Keratinocyte (primary cell): ENCODE measurements around the gene FNDC11. TPM values are rescaled to one million over a fixed set of nuclear protein-coding genes. Genes with fewer than 3 reads are reported as not detected.
A peak's percentile ranks its signal among the peaks of the same experiment; 100 is the strongest.

Experiments used
- DNase-seq: peaks from one replicate; pipeline ENCODE4 v3.0.0-alpha.2; 2011; ENCODE audit warnings: low read depth, missing footprints, low spot score
- FAIRE-seq: peaks from 2 replicates; lab custom pipeline; 2011; peaks lifted over from hg19 to GRCh38; lab: Jason Lieb, UNC
- H2AFZ ChIP-seq: 2 replicates; pipeline ENCODE4 v1.6.0; 2012; ENCODE audit warnings: low read length, control low read depth, inconsistent platforms; ENCODE audit not compliant: control insufficient read depth
- H3K27ac ChIP-seq: 2 replicates; pipeline ENCODE4 v1.5.1; 2011; ENCODE audit warnings: low read length; ENCODE audit not compliant: control insufficient read depth, insufficient read depth
- H3K27me3 ChIP-seq: 3 replicates; pipeline ENCODE4 v1.6.0; 2011; ENCODE audit warnings: low read length; ENCODE audit not compliant: control insufficient read depth, insufficient read depth; ENCODE audit errors: extremely low read depth
- H3K36me3 ChIP-seq, 2 experiments: 2 replicates in 1 of 2; 3 replicates in 1 of 2; pipeline ENCODE4 v1.5.1; 2011; ENCODE audit warnings: low read length in 2 of 2, mild to moderate bottlenecking in 1 of 2; ENCODE audit not compliant: control insufficient read depth in 2 of 2, insufficient read depth in 2 of 2; ENCODE audit errors: extremely low read depth in 1 of 2
- H3K4me1 ChIP-seq: 3 replicates; pipeline ENCODE4 v1.5.1; 2011; ENCODE audit warnings: low read length; ENCODE audit not compliant: control insufficient read depth, insufficient read depth; ENCODE audit errors: extremely low read depth
- H3K4me2 ChIP-seq: 3 replicates; pipeline ENCODE4 v1.6.0; 2011; ENCODE audit warnings: low read depth, low read length; ENCODE audit not compliant: control insufficient read depth, insufficient read depth; ENCODE audit errors: extremely low read depth
- H3K4me3 ChIP-seq, 3 experiments: fragments of 200-600 bp in 1 of 3; sonication (generic) in 1 of 3; 2 replicates in 2 of 3; 3 replicates in 1 of 3; pipeline ENCODE4 v1.5.1; 2011 to 2016; ENCODE audit warnings: low read length in 3 of 3, mild to moderate bottlenecking in 3 of 3, control low read depth in 2 of 3, inconsistent platforms in 1 of 3, low read depth in 1 of 3, mixed read lengths in 1 of 3, mixed run types in 1 of 3, moderate library complexity in 1 of 3; ENCODE audit not compliant: control insufficient read depth in 2 of 3, insufficient read depth in 2 of 3; ENCODE audit errors: extremely low read depth in 1 of 3
- H3K79me2 ChIP-seq: 2 replicates; pipeline ENCODE4 v1.6.0; 2012; ENCODE audit warnings: low read length; ENCODE audit not compliant: control insufficient read depth, insufficient read depth
- H3K9ac ChIP-seq: 3 replicates; pipeline ENCODE4 v1.6.0; 2011; ENCODE audit warnings: low read length; ENCODE audit not compliant: control insufficient read depth, insufficient read depth; ENCODE audit errors: extremely low read depth
- H3K9me1 ChIP-seq: 3 replicates; pipeline ENCODE4 v1.6.0; 2011; ENCODE audit warnings: low read length; ENCODE audit not compliant: control insufficient read depth, insufficient read depth; ENCODE audit errors: extremely low read depth
- H3K9me3 ChIP-seq: 2 replicates; pipeline ENCODE4 v1.5.1; 2012; ENCODE audit warnings: low read depth, low read length; ENCODE audit not compliant: control insufficient read depth
- H4K20me1 ChIP-seq: 3 replicates; pipeline ENCODE4 v1.6.0; 2011; ENCODE audit warnings: low read length; ENCODE audit not compliant: control insufficient read depth, insufficient read depth; ENCODE audit errors: extremely low read depth
- CTCF ChIP-seq, 3 experiments: IDR thresholded peaks in 1 of 3; conservative IDR thresholded peaks in 1 of 3; optimal IDR thresholded peaks in 1 of 3; 2 replicates in 2 of 3; 3 replicates in 1 of 3; pipeline versions ENCODE3 to v1.5.1; 2011; ENCODE audit warnings: low read length in 3 of 3, mild to moderate bottlenecking in 3 of 3, moderate library complexity in 2 of 3, control low read depth in 1 of 3, inconsistent platforms in 1 of 3; ENCODE audit not compliant: insufficient read depth in 2 of 3; ENCODE audit errors: extremely low read depth in 1 of 3
- EZH2 ChIP-seq: IDR thresholded peaks from one replicate; pipeline ENCODE4 v1.6.1; 2012; ENCODE audit warnings: inconsistent platforms, mild to moderate bottlenecking, low read length, moderate library complexity
- dilution Hi-C: fragments of 300-500 bp; cut with MboI; formaldehyde crosslinking; loops from one replicate; pipeline ENCODE4 v1.7.0; 2020; ENCODE audit warnings: low sequenced_read_pairs; ENCODE audit not compliant: extremely low pct_ligation_motif_present
- polyA plus RNA-seq, 5 experiments: library from polyadenylated mRNA; depleted of rRNA in 3 of 5; stranded (reverse) in 3 of 5; stranded (forward) in 1 of 5; unstranded in 1 of 5; fragments of >200 nt; gene quantifications; 1 replicate in 1 of 5; 2 replicates in 3 of 5; 3 replicates in 1 of 5; pipeline versions ENCODE4 v1.2.1 to v1.2.3, GENCODE V29; 2011 to 2012; ENCODE audit warnings: missing spikeins in 2 of 5, low read depth in 1 of 5, low replicate concordance in 1 of 5

FNDC11 gene
- polyA plus RNA-seq, 1 donor (not counting 4 experiments of a cell fraction or from before 2014, with no cell fraction given) = 0.55 TPM

DNA sequence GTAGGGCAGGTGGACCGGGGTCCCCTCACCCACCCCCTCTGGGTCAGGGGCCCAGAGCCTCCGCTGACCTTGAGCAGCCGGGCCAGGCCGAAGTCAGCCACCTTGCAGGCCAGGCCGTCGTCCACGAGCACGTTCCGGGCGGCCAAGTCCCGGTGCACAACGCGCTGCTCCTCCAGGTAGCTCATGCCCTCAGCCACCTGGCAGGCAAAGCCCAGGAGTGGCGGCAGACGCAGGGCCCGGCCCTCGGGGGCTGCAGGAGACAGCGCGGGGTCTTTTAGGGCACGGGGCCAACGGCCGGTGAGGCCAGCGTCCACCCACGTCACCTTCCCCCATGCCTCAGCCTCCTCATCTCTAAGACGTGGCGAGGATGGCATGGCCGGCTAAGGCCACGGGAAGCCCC, 12.6 kb upstream of the FNDC11 start:
- Histone ChIP-seq H3K27me3 (no peaks in the 10 kb centered on the region), H3K9ac (no peak overlapping the region), H2AFZ (no peak overlapping the region), H3K9me3 (no peaks in the 10 kb centered on the region), H3K79me2 (peaks cover 7% of the 10 kb centered on the region), H3K4me3 (no peak overlapping the region), H3K9me1 (no peaks in the 10 kb centered on the region), H3K36me3 (no peaks in the 10 kb centered on the region), H3K4me2 (no peak overlapping the region), H4K20me1 (no peaks in the 10 kb centered on the region), H3K4me1 (peaks cover 47% of the 10 kb centered on the region), H3K27ac (no peak overlapping the region)
- dilution Hi-C loops = no loop called here
- TF ChIP-seq EZH2 (no peak), CTCF (optimal IDR thresholded peaks at IDR 0.05 in 1 of 3, IDR thresholded peaks at IDR 0.05 in 1 of 3, conservative IDR thresholded peaks at IDR 0.05 in 1 of 3; ENCODE audit: extremely low read depth in 1 of 3, insufficient read depth in 2 of 3, low read length in 3 of 3) (no peak)
- FAIRE-seq = no peak
- DNase-seq = no peak

DNA sequence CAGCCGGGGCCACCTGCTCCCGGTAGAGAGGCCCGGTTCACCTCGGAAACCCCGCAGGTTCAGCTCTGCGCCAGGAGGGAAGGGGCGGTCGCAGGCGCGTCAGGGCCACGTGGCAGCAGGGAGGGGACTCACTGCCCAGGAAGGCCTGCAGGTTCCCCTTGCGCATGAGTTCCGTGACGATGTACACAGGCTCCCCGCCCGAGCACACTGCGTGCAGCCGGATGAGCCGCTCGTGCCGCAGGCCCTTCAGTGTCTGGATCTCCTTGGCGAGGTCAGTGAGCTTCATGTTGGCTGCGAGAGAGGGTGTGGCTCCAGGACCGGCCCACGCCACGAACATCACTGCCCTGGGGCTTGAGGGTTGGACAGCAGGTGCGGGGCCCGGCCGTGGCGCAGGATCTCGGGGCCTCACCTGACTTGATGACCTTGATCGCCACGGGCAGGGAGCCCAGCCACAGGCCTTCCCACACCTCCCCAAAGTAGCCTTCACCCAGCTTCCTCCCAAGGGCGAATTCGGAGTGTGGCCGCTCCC, 11.9 kb upstream of the FNDC11 start:
- no peak overlapping the region for H3K27ac ChIP-seq
- H3K27me3 ChIP-seq = no peaks in the 10 kb centered on the region
- FAIRE-seq (peak; percentile 48), DNase-seq (no peak)
- no peaks in the 10 kb centered on the region for H3K9me1 ChIP-seq
- peak overlapping the region in 1 of 3 experiments; percentile 19 for H3K4me3 ChIP-seq
- dilution Hi-C loops = no loop called here
- no peaks in the 10 kb centered on the region for H3K36me3 ChIP-seq
- peaks cover 47% of the 10 kb centered on the region for H3K4me1 ChIP-seq
- H3K9me3 ChIP-seq = no peaks in the 10 kb centered on the region
- peak overlapping the region; percentile 4 for H2AFZ ChIP-seq
- no peak overlapping the region for H3K4me2 ChIP-seq
- no peaks in the 10 kb centered on the region for H4K20me1 ChIP-seq
- TF ChIP-seq EZH2 = no peak
- TF ChIP-seq CTCF (optimal IDR thresholded peaks at IDR 0.05 in 1 of 3, IDR thresholded peaks at IDR 0.05 in 1 of 3, conservative IDR thresholded peaks at IDR 0.05 in 1 of 3; ENCODE audit: extremely low read depth in 1 of 3, insufficient read depth in 2 of 3, low read length in 3 of 3) = no peak
- H3K79me2 ChIP-seq = no peaks in the 10 kb centered on the region
- no peak overlapping the region for H3K9ac ChIP-seq
